ENCODE measurements around the gene PIANP.

PIANP gene

GRCh38 chr12:6662906-6663742 lies 37.5 kb downstream of the PIANP start, which contains the start of gene ING4:
Gene ING4 (minus strand): TSS chr12:6663119. CDS start chr12:6663101, 18 bp downstream.
- H3K4me2 ChIP-seq (ENCODE audit: insufficient read depth, low read length), result peak within 1 kb of the TSS; percentile 70
- peak within 1 kb of the TSS; percentile 90 for H3K27ac ChIP-seq (ENCODE audit: low read length)
- H3K36me3 ChIP-seq (ENCODE audit: insufficient read depth, low read length), result peaks cover 33% of the 10 kb centered on the region
- peak within 1 kb of the TSS; percentile 63 to 71 for H3K4me3 ChIP-seq (ENCODE audit: low read depth in 1 of 2, low read length in 2 of 2)
- H2AFZ ChIP-seq (ENCODE audit: low read depth, low read length), result peak within 1 kb of the TSS; percentile 85
- H3K9me3 ChIP-seq (ENCODE audit: insufficient read depth, low read length, severe bottlenecking), result no peaks in the 10 kb centered on the region
- H3K27me3 ChIP-seq (ENCODE audit: insufficient read depth, low read length, poor library complexity), result no peaks in the 10 kb centered on the region
- ATAC-seq (ENCODE audit: insufficient read depth, low read depth) (peak; percentile 99), DNase-seq (peak; percentile 99)
- H3K4me1 ChIP-seq (ENCODE audit: insufficient read depth, low read length), result peaks cover 27% of the 10 kb centered on the region
- H3K9ac ChIP-seq (ENCODE audit: low read depth, low read length), result peak within 1 kb of the TSS; percentile 61
- no peaks in the 10 kb centered on the region for H4K20me1 ChIP-seq (ENCODE audit: insufficient read depth, low read length)
- H3K79me2 ChIP-seq (ENCODE audit: insufficient read depth, low read length), result peaks cover 41% of the 10 kb centered on the region
- TF ChIP-seq CTCF (IDR thresholded peaks at IDR 0.05; ENCODE audit: borderline replicate concordance, extremely low read depth, low read length, poor library complexity, severe bottlenecking), result no peak
- TF ChIP-seq EZH2 (IDR thresholded peaks at IDR 0.05; ENCODE audit: borderline replicate concordance, low read depth, low read length, severe bottlenecking), result no peak

- DNase-seq, result no peak
- Histone ChIP-seq H3K4me2 (ENCODE audit: insufficient read depth, low read length) (peak overlapping the region; percentile 70), H3K79me2 (ENCODE audit: insufficient read depth, low read length) (peaks cover 42% of the 10 kb centered on the region), H4K20me1 (ENCODE audit: insufficient read depth, low read length) (no peaks in the 10 kb centered on the region), H3K36me3 (ENCODE audit: insufficient read depth, low read length) (peaks cover 29% of the 10 kb centered on the region), H3K9me3 (ENCODE audit: insufficient read depth, low read length, severe bottlenecking) (no peaks in the 10 kb centered on the region), H3K27ac (ENCODE audit: low read length) (peak overlapping the region; percentile 75), H3K9ac (ENCODE audit: low read depth, low read length) (peak overlapping the region; percentile 61), H3K4me3 (ENCODE audit: low read depth in 1 of 2, low read length in 2 of 2) (peak overlapping the region; percentile 63 to 71), H2AFZ (ENCODE audit: low read depth, low read length) (peak overlapping the region; percentile 76), H3K27me3 (ENCODE audit: insufficient read depth, low read length, poor library complexity) (no peaks in the 10 kb centered on the region), H3K4me1 (ENCODE audit: insufficient read depth, low read length) (peaks cover 27% of the 10 kb centered on the region)
- peak; percentile 48 for ATAC-seq (ENCODE audit: insufficient read depth, low read depth)
- TF ChIP-seq EZH2 (IDR thresholded peaks at IDR 0.05; ENCODE audit: borderline replicate concordance, low read depth, low read length, severe bottlenecking), result no peak
These were observed 38.1 kb downstream of the PIANP start for GRCh38 chr12:6662602-6662905.

- ATAC-seq (ENCODE audit: insufficient read depth, low read depth) (no peak), DNase-seq (no peak)
- no peaks in the 10 kb centered on the region for H3K9me3 ChIP-seq (ENCODE audit: insufficient read depth, low read length, severe bottlenecking)
- TF ChIP-seq EZH2 (IDR thresholded peaks at IDR 0.05; ENCODE audit: borderline replicate concordance, low read depth, low read length, severe bottlenecking) (no peak), CTCF (IDR thresholded peaks at IDR 0.05; ENCODE audit: borderline replicate concordance, extremely low read depth, low read length, poor library complexity, severe bottlenecking) (no peak)
- H3K79me2 ChIP-seq (ENCODE audit: insufficient read depth, low read length), result peaks cover 19% of the 10 kb centered on the region
- no peaks in the 10 kb centered on the region for H4K20me1 ChIP-seq (ENCODE audit: insufficient read depth, low read length)
- no peak overlapping the region for H3K9ac ChIP-seq (ENCODE audit: low read depth, low read length)
- H3K4me1 ChIP-seq (ENCODE audit: insufficient read depth, low read length), result no peaks in the 10 kb centered on the region
- H3K4me2 ChIP-seq (ENCODE audit: insufficient read depth, low read length), result no peak overlapping the region
- H3K27me3 ChIP-seq (ENCODE audit: insufficient read depth, low read length, poor library complexity), result no peaks in the 10 kb centered on the region
- H3K36me3 ChIP-seq (ENCODE audit: insufficient read depth, low read length), result peaks cover 79% of the 10 kb centered on the region
- H3K4me3 ChIP-seq (ENCODE audit: low read depth in 1 of 2, low read length in 2 of 2), result no peak overlapping the region
- H3K27ac ChIP-seq (ENCODE audit: low read length), result no peak overlapping the region
- no peak overlapping the region for H2AFZ ChIP-seq (ENCODE audit: low read depth, low read length)
These were observed 46.6 kb downstream of the PIANP start for GRCh38 chr12:6653987-6654386.

GRCh38 chr12:6653342-6653741 lies 47.3 kb downstream of the PIANP start:
- H3K79me2 ChIP-seq (ENCODE audit: insufficient read depth, low read length), result peaks cover 12% of the 10 kb centered on the region
- H3K27me3 ChIP-seq (ENCODE audit: insufficient read depth, low read length, poor library complexity), result no peaks in the 10 kb centered on the region
- H3K4me2 ChIP-seq (ENCODE audit: insufficient read depth, low read length), result no peak overlapping the region
- H4K20me1 ChIP-seq (ENCODE audit: insufficient read depth, low read length), result no peaks in the 10 kb centered on the region
- H3K4me3 ChIP-seq (ENCODE audit: low read depth in 1 of 2, low read length in 2 of 2), result no peak overlapping the region
- H3K36me3 ChIP-seq (ENCODE audit: insufficient read depth, low read length), result peaks cover 76% of the 10 kb centered on the region
- H3K9me3 ChIP-seq (ENCODE audit: insufficient read depth, low read length, severe bottlenecking), result no peaks in the 10 kb centered on the region
- no peak for ATAC-seq (ENCODE audit: insufficient read depth, low read depth)
- DNase-seq, result no peak
- no peaks in the 10 kb centered on the region for H3K4me1 ChIP-seq (ENCODE audit: insufficient read depth, low read length)
- H3K27ac ChIP-seq (ENCODE audit: low read length), result no peak overlapping the region
- TF ChIP-seq EZH2 (IDR thresholded peaks at IDR 0.05; ENCODE audit: borderline replicate concordance, low read depth, low read length, severe bottlenecking) (no peak), CTCF (IDR thresholded peaks at IDR 0.05; ENCODE audit: borderline replicate concordance, extremely low read depth, low read length, poor library complexity, severe bottlenecking) (no peak)
- H3K9ac ChIP-seq (ENCODE audit: low read depth, low read length), result no peak overlapping the region
- no peak overlapping the region for H2AFZ ChIP-seq (ENCODE audit: low read depth, low read length)
